ENCODE data around the gene ACSS3.

ACSS3 gene

GRCh38 chr12:81303935-81304334 lies 226.1 kb downstream of the ACSS3 start:
- DNase-seq, result no peak
